Measurements from ENCODE around the gene PNKP. TPM values are rescaled to one million over a fixed set of nuclear protein-coding genes. Genes with fewer than 3 reads are reported as not detected.

PNKP gene
- 10 to 100 TPM; 35.5 to 97.3 (median 48.8) TPM for polyA plus RNA-seq (ENCODE audit: insufficient read length in 4 of 4)

DNA sequence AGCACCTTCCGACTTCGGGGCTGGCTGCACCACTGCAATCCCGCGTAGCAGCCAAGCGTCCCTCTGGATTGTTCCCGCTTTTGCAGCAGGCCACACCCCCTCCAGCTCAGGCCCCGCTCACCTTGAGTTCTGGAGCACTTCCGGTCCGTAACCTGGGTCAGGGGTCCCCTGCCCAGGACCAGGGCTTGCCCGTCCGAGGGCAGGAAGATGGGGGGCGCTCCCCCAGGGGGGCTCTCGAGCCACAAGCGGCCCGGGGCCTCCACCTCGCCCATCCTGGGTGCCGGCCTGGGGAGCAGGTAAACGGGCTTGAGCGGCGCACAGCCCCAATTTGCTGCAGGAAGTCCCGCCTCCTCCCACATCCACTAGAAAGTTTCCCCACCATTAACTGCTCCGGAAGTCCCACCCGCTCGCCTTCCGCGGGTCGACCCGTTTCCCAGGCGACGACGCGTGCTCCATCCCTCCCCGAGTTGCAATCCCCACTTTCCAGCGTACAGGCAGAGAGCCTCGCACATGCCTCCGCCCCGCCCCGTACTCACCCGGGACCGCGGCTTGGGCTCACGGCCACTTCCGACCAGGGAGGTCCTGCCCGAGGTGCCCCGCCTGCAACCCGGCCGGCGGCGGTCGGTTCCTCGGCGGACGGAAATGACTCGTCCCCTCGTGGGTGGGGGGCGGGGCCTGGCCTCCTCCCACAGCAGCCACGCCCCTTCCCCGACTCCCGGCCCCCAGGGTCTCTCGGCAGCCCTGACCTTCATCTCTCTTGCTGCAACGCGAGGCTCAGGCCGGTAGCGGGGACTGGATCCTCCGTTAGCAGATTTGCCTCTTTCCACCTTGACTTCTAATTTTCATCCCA, at the start of gene PNKP:
TSS of gene PNKP (minus strand) at position 644 of the 850 bp plus-strand sequence. CDS start at position 272, 372 bp downstream.
- DNase-seq (ENCODE audit: low read depth in 4 of 4, low spot score in 3 of 4), result peak; percentile 78 to 88 (median 82)

DNA sequence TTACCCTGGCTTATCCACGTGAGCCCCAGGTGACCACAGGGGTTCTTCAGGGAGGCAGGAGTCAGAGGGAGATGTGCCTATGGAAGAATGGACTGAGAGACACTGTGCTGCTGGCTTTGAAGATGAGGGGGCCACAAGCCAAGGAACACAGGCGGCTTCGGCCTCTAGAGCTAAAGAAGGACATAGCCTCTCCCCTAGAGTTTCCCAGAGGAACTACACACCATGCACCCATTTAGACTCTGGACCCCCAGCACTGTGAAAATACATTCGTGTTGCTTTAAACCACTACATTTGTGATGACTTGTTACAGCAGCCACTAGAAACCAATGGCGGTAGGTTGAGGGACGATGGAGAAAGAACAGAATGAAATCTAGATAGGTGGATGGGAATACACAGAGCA, 47.9 kb upstream of the PNKP start:
- no peak for DNase-seq (ENCODE audit: low read depth in 4 of 4, low spot score in 3 of 4)

DNA sequence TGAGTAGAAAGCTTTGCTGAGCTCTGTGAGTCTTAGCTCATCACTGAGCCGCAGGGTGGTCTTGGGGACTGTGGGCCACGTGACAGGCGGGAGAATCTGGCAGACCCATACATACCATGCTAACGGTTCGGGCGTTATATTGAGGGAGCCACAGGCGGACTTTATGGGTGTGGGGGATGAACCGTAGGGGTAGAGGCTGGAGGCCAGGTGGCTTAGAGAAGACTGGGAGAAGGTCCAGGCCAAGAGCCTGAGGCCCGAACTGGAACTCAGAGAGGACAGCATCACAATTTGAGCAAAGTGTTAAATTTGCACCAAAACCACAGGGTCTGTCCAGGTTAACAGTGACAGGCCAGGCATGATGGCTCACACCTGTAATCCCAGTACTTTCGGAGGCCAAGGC, 46.3 kb upstream of the PNKP start:
- no peak for DNase-seq (ENCODE audit: low read depth in 4 of 4, low spot score in 3 of 4)

DNA sequence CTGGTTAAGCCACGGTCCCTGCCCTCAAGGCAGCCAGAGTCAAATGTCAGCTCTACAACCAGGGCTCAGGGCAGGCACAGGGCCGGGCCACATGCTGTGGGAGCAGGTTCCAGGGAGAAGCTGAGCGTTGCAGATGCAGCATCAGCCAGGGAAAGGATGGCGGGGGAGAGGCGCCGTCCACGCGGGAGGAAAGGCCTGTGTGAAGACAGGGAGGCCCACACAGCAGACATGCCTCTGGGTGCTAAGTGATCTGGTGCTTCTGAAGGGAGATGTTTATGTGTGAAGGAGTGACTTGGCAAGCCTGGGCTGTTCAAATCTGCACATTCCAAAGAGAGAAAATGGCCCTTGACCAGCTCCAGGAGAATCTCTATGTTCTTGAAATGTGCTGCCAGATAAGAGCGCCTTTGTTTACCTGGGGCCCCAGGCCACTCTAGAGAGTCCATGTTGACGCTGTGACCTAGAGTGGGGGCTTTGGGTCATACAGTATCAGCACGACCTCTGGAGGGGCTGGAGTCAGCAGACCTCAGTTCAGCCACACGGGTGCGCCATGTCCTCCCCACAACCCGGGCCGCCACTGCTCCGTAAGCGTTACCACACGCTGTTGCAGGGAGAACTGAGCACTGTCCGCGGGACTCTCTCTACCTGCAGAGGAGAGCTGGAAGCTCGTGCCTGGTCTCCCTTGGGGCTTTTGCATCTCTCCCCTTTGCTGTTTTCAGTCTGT, 45.7 kb upstream of the PNKP start:
- DNase-seq (ENCODE audit: low read depth in 4 of 4, low spot score in 3 of 4), result no peak

DNA sequence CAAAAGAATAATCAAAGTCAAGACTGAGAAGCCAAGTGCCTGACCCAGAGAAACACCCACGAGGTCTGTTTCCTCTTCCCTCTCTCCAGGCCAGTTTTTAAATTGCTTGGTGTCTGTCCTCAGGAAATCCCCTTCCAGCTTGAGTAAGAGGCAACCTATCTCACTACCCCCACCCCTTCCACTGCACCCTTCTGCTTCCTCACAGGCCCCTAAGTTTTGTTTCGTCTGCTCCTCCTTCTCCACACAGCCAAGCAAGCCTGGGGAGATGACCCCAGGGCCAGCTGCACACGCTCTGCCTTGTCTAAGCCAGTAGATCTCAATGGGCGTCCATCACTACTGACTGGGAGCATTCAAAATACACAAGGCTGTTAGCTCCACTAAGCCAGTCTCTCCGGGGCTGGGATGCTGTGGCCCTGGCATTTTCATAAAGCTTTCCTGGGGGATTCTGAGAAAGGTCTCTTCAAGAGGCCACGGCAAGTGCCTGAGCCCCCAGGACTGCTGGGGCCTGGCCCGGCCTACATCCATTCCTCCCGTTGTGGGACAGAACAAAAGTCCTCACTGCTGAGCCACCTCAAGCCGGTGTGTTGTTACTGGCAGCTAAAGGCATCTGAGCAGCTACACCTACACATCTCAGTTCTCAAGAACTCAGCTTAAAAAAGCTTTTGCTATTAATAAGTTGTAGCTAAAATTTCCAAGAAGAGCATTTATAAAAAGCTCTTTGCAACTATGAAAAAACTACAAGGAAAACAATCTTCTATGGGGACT, 44.2 kb upstream of the PNKP start:
- DNase-seq (ENCODE audit: low read depth in 4 of 4, low spot score in 3 of 4), result no peak

DNA sequence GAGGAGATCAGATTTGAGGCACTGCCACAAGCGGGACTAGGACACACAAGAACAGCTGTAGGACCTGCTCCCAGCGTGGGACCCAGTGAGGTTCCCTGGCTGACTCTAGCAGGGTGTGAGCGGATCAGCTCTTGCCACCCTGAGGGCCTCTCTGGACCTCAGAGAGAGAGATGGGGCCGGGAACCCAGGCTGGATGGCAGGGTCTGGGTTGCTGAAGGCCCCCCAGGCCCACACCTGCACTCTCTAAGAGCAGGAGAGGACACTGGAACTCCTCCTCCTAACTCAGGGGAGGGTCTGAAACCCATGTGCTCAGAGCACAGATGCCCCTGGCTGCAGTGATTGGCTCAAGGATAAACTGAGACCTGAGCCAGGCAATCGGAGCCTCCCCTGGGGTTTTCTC, 42.8 kb upstream of the PNKP start:
- DNase-seq (ENCODE audit: low read depth in 4 of 4, low spot score in 3 of 4), result no peak

DNA sequence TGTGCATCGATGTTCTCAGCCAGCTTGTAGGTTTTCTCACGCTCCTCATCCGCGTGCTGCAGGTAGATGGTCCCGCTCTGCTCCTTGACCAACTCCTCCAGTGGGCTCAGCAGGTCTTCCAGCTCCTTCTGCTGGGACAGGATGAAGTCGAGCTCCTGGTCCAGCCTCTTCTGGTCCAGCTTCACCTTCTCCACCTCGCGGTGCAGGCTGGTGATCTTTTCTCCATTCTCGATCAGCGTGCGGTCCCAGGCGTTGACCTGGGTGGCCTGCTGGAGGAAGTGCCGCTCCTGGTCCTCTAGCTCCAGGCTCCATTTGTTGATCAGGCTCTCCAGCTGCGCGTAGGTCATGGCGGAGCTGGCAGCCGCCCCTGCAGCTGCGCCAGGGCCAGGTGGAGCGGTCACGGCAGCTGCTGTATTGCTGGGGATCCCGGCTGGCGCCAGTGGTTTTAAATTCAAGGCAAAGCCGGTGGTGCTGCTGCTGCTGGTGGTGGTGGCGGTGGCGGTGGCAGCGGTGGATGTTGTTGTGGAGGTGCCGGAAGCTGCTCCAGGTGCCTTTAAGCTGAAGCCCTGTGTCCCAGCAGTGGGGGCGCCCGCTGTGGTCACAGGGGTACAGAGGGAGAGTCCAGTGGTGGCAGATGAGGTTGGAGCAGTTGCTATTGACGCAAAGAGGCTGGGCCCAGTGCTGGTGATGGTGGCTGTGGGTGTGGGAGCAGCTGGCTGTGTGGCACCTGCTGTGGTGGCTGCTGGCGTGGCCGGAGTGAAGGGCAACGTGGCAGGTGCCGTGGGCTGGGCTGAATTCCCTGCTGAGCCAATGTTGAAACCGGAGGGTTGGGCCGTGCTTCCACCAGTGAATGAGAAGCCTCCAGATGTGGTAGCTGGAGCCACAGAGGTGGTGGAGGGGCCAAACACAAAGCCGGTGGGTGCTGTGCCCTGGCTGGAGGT, 41.4 kb upstream of the PNKP start:
- DNase-seq (ENCODE audit: low read depth in 4 of 4, low spot score in 3 of 4), result no peak

DNA sequence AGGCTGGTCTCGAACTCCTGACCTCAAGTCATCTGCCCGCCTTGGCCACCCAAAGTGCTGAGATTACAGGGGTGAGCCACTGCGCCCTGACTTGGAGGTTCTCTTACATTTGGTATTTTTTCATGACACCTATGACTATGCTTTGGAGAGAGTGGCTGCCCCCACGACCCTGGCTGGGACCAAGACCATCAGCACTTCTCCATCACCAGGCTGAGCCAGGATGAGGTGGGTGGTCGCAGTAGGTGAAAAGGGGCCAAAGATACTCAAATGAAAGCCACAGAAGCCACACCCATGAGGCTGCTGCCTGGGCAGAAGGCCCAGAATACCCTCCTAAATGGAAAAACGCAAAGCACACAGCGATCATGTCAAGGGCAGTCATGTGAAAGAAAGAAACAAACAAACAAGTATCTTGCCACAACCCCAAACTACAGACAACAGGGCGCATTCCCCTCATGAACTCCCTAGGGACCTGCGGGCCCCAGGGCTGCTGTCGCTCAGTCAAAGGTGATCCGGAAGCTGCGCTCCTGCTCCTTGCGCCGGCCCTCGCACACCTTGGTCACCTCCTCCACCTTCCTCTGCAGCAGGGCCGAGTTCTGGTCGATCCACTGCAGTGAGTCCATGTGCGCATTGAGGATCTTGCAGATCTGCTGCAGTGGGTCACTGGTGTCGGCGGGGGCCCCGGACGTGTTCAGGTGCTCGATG, 40.5 kb upstream of the PNKP start:
- DNase-seq (ENCODE audit: low read depth in 4 of 4, low spot score in 3 of 4), result no peak

DNA sequence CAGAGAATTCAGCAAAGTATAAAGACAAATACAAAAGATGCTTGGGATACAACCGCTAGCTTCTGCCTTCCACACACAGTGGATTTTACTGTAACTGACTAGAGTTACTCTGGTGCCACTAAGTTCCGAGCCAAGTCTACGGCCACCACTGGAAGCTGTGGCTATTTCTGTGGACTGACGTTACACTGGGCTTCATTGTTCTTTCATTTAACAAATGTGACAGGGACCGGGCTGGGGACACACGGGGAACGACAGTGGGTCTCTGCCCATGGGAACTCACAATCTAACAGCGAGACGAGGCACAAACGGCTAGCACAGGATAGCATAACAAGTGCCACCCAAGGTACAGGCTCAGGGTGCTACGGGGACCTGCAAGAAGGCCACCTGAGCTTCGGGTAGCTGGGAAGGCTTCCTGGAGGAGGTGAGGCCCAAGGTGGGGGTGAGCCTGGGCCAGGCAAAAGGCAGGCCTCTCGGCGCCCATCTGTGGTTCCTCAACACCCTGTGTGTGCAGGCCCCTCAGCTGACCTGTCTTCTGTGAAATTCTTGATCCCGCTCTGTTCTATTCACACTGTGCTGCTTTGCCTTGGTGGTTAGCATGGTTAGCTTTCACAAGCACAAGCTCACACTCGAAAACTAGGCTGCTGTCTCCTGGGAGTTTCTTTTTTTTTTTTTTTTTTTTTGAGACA, 39.6 kb upstream of the PNKP start:
- DNase-seq (ENCODE audit: low read depth in 4 of 4, low spot score in 3 of 4), result no peak

DNA sequence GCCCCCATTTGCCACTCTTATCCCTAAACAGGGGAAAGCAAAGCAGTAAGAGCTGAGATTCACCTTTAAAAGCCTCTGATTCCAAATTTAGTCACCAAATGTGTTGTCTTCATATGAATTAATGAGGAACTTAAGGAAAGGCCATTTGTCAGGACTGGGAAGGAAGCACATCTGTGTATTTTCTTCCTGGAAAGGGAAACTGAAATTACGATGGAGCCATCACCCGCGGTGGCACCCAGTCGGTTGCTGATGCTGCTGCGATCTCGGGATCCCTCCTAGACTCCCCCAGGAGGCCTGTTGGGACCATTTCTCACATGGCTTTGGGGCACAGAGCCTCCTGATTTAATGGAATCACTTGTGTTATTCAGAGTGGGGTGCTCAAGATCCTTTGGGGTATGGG, 36.8 kb upstream of the PNKP start:
- no peak for DNase-seq (ENCODE audit: low read depth in 4 of 4, low spot score in 3 of 4)

DNA sequence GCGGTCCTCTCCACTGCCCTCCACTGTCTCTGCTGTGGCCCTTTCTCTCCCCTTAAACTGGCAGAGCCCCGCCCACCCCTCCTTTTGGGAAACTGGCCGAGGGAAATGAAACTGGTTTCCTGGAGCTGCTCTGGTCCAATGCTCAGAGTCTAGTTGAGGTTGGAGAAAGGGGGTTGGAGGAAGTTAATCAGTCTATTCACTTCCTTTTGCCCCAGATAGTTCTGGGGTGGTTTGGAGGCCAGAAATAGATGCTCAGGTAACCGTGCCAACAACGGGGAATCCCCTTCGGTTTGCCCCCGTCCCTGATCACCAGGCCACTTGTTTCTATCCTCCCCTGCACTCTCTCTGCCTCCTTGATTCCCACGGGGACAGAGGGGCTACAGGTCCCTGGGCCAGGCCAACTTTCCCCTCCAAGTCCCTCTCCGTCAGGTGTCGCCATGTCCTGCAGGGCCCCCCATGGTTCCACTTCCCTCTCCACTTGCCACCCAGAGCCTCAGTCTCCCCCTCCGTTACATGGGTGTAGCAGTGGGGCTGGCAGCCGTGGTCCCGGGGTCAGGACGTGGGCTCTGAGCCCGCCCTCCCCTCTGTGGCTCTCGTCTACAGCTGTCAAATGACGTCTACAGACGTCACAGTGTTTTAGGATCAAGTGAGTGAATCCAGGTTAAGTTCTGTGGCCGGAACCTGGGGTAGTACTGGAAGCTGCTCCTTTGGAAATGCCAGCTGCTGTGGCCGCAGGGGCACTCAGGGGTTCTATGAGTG, 29.7 kb upstream of the PNKP start, which contains the start of gene IL4I1:
TSS of gene IL4I1 (minus strand) at position 25 of the 759 bp plus-strand sequence. CDS start 727 bp downstream, outside the sequence.
- DNase-seq (ENCODE audit: low read depth in 4 of 4, low spot score in 3 of 4), result no peak

DNA sequence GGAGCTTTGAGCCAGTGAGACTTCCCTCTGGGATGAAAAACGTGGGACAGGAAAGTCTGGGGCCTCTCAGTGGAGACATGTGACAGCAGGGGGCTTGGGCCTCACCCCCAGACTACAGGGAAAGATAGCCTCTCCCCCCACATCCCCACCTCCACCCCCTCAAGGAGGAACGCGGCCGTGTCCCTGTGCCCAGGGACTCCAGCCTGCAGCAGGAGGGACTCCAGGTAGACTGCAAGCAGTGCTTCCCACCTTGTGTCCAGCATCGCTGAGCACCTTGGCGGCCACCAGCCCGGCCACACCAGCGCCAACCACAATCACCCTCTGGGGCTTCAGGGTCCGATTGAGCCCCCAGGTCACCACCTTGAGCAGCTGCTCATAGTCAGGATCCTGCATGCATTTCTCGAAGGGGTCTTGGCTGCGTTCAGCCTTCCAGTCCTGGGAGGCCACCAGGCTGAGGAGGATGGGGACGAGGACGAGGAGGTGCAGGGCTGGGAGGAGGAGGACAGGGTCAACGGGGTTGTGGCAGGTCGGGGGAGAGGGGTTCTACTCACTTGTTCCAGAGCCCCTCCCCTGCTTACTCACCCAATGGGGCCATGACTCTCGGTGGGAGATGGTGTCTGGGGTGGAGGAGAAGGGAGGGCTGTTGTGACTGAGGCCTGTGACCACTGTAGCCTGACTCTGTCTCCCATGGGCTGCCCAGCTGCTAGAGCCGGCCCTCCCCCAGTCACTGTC, 28.4 kb upstream of the PNKP start:
- DNase-seq (ENCODE audit: low read depth in 4 of 4, low spot score in 3 of 4), result no peak

DNA sequence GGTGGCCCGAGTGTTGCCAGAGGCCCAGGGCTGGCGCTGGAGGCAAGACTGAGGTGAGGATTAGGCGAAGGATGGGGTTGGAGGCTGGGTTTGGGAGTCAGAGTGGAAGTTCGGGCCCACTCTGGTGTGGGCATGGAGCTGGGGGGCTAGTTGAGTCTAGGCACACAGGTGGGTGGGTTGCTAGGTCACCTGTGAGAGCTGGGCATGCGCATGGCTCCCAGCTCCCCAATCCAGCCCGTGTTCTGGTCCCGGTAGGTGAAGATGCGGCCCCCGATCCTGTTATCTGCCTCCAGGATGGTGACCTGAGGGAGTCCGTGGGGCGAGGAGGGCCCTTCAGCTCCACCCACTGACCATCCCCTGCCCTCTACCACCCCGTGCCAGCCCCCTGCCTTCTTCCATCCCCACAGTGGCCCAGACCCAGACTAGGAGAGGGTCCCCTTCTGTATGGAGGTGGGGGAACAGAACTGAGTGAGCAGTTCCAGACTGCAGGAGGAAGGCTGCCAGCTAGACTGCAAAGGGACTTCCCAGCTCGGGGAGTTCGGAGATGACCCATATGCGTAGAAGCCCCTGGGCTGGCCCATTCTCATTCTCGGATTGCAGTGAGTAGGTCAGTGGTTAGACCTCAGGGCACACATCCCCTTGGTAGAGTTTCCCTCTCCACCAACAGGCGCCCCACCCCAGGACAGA, 27.6 kb upstream of the PNKP start:
- no peak for DNase-seq (ENCODE audit: low read depth in 4 of 4, low spot score in 3 of 4)

DNA sequence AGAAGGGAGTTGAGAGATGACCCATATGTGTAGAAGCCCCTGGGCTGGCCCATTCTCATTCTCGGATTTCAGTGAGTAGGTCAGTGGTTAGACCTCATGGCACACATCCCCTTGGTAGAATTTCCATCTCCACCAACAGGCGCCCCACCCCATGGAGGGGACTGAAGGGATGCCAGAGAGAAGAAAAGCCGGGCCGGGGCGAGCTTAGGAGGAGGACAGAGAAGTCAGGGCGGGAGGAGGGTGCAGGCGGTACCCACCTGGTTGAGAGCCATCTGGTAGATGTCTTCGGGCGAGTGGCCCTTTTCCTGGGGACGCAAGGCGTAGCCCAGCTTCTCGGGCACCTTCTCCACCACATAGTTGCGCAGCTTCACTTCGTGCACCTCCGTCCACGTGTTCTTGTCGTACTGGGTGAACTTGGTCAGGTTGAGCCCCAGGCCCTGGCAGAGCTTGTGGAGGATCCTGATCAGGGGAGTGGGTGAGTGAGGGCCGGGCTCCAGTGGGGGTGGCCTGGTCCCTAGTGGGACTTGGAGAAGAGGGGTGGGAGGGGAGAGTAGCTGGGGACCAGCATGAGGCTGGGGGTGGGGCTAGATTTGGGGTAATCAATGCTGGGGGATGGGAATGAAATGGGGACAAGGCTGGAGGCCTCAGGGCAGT, 26.8 kb upstream of the PNKP start:
- DNase-seq (ENCODE audit: low read depth in 4 of 4, low spot score in 3 of 4), result no peak

DNA sequence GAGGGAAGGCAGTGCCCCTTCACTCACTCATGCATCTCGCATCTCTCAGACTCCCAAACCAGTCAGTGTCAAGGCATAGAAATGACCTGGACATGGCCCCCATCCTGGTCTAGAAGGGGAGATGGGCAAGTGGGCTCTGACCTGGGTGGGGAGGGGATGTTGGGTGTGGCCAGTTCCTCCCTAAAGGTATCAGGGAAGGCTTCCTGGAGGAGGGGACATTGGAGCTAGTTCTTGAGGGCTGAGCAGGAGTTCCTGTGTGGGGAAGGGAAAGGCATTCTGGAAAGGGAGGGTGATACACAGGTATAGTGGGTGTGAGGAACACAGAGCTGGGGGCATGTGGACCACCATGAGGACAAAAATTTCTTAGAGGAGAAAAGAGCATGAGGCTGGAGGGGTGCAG, 25.3 kb upstream of the PNKP start:
- no peak for DNase-seq (ENCODE audit: low read depth in 4 of 4, low spot score in 3 of 4)

DNA sequence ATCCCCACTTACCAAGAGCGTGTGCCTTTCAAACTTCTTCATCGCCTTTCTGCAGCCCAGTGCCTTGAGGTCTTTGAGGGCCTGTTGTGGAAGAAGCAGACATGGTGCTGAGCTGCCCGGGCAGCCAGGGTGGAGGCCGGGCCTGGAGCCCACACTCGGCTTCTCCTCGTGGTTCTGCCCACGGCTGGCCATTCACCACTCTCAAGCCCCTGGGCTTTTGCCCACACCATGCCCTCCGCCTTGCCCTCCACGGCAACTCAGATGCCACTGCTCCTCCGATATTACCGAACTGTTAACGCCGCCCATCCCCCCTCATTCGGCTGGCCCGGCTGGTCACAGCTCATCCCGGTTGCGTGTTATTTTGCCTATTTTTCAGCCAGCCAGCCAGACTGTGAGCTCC, 24.0 kb upstream of the PNKP start:
- DNase-seq (ENCODE audit: low read depth in 4 of 4, low spot score in 3 of 4), result no peak
